Umbilical cord (tissue), 1 donor: ENCODE data around the gene ZXDB. TPM values are rescaled to one million over a fixed set of nuclear protein-coding genes. Genes with fewer than 3 reads are reported as not detected.

Experiments
- total RNA-seq: library from RNA; depleted of rRNA; stranded (reverse); fragments of >200 nt; gene quantifications from one replicate; pipeline ENCODE4 v1.2.3, GENCODE V29; 2014; ENCODE audit warnings: low replicate concordance; ENCODE audit not compliant: insufficient read depth

Gene ZXDB
- total RNA-seq, 1 donor from 2014 or later = 14.0 TPM

Other genes with a start within 250 kb of the ZXDB start
- gene NLRP2B, start 88.2 kb downstream of the ZXDB start, total RNA-seq = 0.48 TPM